ENCODE results near the gene FAM200A.
"Not testable (repeated sequence)": the region's sequence is repeated elsewhere in the genome, so short reads cannot be mapped to it uniquely, and the experiment has no call there.

Gene FAM200A

DNA sequence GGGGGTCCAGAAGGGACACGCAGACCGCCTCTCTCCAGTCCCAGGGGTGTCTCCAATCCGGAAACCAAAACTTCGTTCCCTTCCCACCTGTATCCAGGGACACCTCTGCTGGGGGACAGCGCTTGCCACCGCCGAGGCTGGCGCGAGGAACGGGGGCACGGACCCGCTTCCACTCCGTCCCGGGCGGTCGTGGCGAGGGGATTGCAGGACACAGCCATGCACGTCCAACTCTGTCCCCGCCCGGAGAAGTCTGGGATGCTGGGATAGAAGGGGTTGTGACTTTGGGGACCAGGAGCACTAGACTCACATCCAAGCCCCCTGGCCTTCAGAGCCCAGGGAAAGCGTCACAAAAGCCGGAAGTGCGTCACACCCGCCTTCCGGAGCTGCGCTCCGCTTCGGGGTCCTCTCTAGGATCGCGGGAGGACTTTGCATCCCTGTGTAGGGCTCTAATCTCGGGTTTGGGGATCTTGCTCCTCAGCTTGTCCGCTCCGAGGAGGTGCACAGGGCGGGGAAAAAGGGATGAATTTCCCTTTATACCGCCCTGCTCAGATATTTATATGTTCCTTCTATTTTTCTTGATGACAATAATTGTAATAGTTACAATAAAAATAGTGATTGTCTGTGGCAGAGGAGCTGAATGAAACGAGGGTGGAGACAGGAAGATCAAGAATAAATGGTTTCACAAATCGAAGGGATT is at the start of gene FAM200A:
TSS of gene FAM200A (minus strand) at position 348 of the 697 bp plus-strand sequence. CDS start 3,707 bp downstream, outside the sequence.
- DNase-seq: peak; percentile 88

DNA sequence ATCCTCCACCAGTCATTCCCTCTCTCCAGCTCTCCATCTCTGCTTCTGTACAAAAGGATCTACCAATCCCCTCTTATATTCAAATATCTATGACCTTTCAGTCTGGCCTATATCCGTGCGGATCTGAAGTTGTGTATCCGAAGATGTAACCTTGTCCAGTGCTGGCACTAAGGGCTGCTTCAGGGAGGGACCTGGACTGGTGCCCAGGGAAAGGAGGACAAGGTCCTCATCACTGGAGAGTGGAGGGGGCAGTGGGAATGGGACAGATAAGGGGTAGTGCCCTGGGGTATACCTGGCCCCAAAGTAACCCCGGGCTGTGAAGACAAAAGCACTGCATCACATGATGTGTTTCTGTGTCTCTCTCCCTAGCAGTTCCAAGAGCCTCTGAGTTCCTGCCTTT is 47.9 kb upstream of the FAM200A start:
- DNase-seq: no peak

DNA sequence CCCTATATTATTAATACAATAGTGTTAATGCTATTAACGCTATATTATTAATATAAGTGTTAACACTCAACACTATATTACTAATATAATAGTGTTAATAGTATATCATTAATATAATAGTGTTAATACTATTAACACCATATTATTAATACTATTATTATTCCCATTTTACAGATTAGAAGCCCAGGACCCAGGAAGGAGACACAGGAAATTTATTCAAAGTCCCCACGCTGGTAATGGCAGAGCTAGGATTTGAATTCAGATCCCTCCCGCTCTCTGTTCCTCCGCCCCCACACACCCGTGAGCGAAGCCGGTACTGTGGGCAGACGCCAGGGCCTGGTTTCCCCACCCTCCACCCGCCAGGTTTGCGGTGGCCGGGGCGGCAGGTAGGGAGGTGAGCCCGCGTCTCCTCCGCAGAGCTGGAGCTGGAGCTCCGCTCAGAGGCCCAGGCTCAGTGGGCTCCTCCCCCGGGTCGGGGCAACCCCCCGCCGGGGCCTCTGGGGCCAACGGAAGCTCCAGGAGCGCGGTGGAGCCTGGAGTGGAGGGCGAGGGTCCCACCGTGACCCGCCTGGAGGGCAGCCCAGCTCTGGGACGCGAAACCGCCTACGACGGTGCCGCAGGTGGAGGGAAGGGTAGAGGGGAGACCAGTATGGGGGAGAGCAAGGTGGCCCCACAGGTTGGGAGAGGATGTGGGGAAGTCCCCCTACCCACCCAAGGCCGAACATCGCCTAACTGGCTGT is 46.0 kb upstream of the FAM200A start, which contains the start of gene TMEM225B:
TSS of gene TMEM225B (plus strand) at position 506 of the 740 bp plus-strand sequence. CDS start 6,122 bp downstream, outside the sequence.
- DNase-seq: peak; percentile 48

DNA sequence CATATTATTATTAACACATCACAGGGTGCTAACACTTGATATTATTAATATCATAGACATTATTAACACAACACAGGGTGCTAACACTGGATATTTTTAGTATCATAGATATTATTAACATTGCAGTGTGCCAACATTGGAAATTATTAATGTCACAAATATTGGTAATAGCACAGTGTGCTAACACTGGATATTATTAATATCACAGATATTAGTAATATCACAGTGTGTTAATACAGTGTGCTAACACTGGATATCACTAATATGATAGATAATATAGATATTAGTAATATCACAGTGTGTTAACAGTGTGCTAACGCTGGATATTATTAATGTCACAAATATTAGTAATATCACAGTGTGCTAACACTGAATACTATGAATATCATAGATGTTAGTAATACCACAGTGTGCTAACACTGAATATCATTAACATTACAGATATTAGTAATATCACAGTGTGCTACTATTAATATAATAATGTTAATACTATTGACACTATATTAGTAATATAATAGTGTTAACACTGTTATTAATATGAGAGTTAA is 44.6 kb upstream of the FAM200A start:
- DNase-seq: no peak

DNA sequence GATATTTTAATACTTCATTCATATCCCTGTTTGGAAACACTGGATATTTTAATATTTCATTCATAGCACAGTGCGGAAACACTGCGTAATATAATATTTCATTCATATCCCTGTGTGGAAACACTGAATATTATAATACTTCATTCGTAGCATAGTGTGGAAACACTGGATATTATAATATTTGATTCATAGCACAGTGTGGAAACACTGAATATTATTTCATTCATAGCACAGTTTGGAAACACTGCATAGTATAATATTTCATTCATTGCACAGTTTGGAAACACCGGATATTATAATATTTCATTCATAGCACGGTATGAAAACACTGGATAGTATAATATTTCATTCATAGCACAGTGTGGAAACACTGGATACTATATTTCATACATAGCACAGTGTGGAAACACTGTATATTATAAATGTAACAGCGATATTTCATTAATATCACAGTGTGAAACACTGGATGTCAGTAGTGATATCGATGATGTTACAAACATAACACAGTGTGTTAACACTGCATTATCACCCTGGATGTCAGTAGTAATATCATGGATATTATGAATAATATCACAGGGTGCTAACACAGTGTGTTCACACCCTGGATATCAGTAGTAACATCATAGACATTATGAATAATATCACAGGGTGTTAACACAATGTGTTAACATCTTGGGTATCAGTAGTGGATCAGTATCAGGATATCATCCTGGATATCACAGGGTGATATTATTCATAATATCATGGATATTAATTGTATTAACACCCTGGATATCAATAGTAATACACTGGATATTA is 43.2 kb upstream of the FAM200A start:
- no peak for DNase-seq

DNA sequence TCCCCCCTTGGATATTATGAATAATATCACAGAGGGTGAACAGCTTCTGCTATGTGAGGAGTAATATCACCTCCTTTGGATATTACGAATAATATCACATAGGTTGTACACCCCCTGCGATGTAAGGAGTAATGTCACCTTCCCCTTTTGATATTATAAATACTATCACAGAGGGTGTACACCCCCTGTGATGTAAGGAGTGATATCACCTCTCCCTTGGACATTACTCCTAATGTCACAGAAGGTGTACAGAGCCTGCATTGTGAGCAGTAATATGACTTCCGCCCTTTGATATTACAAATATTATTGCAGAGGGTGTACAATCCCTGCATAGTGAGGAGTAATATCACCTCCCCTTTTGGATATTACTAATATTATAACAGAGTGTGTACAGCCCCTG is 37.0 kb upstream of the FAM200A start:
- DNase-seq: no peak

DNA sequence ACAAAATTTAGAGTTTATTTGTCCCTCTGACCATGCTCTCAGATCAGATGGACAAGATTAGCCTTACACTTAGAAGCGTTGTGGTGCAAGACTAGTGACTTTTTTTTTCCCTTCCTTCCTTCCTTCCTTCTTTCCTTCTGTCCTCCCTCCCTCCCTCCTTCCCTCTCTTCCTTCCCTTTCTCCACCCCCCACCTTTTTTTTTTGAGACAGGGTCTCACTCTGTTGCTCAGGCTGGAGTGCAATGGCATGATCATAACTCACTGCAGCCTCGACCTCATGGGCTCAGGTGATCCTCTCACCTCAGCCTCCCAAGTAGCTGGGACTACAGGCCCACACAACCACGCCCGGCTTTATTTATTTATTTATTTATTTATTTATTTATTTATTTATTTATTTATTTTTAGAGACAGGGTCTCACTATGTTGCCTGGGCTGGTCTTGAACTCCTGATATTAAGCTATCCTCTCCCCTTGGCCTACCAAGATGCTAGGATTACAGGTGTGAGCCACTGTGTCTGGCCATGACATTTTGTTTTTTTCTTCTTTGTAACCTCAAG is 28.9 kb upstream of the FAM200A start:
- DNase-seq: not testable (repeated sequence)

DNA sequence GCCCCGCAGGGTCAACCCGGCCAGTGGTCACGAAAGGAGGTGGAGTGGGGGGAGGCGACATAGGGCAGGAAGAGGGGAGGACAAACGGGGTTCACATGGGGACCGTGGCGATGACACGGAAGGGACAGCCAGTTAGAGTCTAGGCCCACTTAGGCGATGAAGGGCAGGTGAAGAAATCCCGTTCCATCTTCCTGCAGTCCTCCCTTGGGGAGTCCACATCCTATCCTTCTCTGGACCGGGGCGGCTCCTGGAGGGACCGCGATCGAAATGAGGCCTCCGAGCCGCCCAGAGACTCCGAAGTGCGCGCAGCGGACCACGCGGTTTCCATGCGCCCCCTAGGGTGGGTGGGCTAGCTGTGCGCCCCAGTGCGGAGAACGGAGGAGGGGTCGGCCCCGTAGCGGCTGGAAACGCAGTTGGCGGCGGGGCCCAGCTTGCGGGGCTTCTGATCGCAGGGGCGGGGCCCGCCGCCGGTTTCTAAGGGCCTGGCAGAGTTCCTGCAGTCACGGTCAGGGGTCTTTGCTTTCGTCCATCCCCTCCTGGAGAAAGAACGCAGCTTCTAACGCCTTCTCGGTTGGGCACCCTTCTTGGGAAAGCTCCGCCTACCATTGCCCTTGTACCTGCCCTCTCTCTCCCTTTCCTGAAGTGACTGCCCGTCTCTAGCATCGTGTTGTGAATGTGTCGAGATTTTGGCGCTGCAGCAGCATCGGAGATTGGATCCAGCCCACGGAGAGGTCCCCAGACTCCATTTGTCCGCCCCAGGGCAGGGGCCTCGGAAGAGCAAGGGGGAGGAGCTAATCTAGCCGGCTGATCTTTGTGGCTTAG is 28.3 kb upstream of the FAM200A start:
- peak; percentile 67 for DNase-seq

DNA sequence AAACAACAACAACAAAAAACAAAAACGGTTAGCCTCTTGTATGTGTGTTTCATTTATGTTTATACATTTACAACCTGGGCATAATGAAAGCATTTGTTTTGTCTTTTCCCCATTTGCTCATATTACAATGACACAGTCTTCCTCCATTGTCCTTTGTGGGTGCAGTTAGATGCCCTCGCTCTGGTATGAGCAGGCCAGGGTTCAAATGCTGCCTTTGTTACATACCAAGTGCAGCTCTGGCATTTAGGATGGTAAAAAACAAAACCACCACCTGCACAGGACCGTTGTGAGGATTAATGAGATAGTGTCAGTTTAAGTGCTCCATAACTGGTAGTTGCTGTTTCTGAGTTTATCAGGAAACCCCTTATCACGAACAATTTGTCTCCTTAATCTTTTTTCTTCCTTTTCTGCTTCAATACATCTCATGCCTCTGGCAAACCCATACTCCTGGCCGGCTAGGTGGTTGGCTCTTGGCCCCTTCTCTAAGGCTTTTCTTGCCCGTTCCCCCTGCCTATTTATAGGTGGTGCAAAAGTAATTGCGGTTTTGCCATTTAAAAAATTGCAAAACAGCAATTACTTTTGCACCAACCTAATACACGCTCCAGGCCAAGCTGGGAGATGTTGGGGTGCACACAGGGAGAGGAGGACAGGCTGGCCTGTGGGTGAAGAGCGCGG is 27.5 kb upstream of the FAM200A start:
- DNase-seq: no peak

DNA sequence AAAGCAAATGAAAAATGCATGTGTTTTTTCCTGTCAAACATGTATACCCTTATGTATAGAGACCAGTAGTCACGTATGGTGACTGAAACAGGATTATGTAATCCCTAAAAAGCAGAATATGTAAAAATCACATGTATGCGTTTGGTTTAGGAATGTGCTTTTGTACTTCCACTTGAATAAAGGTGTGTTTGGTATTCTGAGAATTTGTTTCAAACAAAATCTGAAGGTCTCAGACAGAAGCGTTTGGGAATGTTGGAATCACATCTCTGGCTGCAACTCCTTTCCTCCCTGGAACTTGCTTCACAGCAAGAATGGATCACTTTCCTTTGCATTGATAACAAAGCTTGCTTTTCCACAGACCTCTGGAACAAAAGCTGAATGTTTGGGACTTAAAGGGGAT is 24.3 kb upstream of the FAM200A start:
- DNase-seq: no peak

DNA sequence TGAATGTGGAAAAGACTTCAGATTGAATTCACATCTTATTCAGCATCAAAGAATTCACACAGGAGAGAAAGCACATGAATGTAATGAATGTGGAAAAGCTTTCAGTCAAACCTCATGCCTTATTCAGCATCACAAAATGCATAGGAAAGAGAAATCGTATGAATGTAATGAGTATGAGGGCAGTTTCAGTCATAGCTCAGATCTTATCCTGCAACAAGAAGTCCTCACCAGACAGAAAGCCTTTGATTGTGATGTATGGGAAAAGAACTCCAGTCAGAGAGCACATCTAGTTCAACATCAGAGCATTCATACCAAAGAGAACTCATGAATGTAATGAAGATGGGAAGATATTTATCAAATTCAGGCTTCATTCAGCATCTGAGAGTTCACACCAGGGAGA is 21.3 kb upstream of the FAM200A start:
- no peak for DNase-seq

DNA sequence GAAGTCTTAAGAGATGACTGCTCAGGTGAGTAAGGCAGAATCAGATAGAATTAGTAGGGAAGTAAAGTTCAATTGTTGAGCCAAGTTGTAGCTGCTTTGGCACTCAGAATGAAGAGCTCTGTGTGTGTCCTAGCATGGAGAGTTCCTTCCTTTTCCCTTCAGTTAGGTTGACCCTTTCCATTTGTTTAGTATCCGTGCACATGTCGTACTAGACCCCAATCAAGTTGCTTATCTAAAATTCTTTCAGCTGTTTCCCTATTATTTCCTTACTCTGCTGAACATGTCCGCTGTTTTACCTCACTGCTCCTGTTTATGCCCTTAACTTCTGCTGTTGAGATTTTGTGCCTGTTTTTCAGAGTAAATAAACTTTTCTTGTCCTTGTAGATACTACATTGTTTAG is 19.9 kb upstream of the FAM200A start:
- DNase-seq: no peak

DNA sequence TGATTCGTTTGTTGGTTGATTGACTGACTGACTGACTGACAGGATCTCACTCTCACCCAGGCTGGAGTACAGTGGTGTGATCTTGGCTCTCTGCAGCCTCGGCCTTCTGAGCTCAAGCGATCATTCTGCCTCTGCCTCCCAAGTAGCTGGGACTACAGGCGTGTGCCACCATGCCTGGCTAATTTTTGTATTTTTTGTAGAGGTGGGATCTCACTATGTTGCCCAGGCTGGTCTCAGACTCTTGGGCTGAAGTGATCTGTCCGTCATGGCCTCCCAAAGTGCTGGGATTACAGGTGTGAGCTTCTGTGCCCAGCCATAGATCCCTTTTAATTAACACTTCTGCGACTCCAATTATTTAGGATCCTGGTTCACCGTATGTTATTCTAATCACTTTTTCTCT is 16.9 kb upstream of the FAM200A start:
- DNase-seq: not testable (repeated sequence)

DNA sequence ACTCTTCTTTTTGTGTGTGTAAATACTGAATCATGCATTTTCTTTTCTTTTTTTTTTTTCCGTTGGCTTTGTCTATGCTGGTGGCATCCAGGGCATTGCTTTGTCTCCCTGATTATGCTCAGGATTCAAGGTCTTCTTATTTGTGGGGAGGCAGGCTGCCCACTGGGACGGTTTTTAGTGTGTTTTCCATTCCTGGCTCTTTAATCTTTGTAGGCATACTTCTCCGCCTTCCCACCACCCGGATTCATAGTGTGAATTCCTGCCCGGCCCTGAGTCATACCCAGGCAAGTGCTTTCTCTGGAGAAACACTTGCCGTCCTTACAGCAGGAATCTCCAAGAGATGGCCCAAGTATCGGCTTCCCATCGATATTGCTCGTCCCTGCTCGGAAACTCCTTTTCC is 11.7 kb upstream of the FAM200A start:
- DNase-seq: no peak

DNA sequence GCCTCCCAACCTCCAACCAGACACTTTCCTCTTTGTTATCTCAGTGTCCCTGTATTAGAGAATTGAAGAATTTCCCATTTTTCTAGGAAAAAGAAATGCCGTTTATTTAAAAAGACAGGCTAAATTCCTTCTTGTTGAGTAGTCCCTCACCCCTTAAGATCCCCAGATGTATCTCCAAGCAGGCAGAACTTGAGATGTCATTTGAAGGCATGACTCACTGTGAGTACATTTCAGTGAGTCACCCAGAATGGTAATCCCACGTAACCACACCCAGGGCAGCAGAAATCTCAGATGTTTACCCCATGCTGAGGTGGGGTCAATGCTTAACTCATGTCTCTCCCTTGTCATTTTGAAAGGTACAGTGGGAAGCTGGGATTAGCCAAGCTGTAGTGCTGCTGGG is 10.9 kb upstream of the FAM200A start:
- peak; percentile 61 for DNase-seq

DNA sequence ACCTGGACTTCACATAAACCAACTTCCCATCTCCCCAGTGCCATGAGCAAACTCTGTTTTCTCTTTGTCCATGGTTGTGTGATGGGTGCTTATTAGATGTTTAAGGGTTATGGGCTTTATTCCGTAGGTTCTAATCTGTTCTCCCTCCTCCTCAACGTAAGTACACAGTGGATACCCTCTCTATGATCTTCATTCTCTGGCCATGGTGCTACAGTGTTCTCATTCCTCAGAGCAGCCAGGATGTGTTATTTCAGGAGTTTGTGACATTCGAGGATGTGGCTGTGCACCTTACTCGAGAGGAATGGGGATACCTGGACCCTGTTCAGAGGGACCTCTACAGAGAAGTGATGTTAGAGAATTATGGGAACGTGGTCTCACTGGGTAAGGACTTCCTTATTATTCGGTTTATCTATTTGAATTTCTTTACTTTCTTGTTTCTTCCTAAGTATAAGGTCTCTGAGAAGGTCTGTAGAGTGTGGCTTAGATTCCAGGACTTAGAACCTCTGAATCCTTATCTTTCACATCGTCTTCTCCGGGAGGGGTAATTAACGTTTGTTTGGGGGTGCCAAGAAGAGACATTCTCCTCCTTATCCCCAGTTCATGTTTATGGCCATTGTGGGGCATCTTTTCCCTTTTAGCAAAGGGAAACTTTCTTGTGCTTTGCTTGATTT is 10.3 kb upstream of the FAM200A start:
- DNase-seq: no peak

DNA sequence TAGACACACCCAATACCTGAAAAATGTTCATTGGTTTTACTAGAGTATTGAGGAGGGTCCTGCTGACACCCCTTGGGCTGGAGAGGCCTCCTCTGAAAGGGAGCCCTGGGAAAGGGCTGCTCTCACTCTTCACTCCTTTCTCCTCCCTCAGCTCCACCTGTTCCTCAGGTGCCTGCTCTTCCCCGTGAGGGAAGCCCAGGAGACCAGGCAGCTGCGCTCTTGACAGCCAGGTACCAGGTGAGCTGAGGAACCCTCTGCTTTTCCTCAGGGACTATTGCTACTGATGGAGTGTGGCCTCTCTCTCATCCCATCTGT is 9.8 kb upstream of the FAM200A start:
- no peak for DNase-seq

DNA sequence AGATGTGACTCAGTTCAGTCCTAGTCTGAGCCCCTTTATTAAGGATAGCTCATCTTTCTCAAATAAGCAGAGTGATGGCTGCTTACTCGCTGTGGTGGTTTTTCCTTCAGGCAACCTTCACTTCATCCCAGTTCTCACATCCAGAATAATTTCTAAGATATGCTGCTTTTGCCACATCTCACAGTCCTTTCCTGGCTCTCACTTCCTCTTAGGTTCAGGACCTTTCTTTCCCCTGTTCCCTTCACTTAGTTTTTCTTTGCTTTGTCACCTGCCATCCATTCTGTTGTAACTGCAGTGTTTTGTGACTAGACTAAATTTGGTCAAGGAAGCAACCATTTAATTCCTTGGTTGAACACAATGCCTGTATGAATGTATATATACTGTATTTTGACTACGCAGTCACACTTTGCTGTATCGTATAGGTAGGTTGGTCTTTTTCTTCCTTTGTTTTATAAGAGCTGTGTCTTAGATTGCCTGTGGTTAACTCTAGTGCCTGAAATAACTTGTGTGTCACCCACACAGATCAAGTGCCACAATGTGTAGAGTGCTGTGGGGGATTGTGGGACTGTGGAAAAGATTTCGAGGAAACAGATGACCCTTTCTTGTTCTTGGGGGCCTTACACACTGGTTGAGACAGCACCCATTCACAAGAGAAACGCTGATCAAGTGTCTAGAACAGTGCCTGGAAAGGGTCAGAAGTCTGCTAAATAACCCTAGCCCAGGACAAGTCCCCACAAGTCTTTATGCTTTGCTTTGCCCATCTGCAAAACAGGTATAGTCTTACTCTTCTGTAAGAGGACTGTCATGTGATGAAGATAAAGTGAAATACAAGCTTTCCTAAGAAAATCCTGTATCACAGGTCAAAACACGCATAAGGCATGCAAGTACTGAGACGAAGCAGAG is 9.2 kb upstream of the FAM200A start:
- DNase-seq: no peak

DNA sequence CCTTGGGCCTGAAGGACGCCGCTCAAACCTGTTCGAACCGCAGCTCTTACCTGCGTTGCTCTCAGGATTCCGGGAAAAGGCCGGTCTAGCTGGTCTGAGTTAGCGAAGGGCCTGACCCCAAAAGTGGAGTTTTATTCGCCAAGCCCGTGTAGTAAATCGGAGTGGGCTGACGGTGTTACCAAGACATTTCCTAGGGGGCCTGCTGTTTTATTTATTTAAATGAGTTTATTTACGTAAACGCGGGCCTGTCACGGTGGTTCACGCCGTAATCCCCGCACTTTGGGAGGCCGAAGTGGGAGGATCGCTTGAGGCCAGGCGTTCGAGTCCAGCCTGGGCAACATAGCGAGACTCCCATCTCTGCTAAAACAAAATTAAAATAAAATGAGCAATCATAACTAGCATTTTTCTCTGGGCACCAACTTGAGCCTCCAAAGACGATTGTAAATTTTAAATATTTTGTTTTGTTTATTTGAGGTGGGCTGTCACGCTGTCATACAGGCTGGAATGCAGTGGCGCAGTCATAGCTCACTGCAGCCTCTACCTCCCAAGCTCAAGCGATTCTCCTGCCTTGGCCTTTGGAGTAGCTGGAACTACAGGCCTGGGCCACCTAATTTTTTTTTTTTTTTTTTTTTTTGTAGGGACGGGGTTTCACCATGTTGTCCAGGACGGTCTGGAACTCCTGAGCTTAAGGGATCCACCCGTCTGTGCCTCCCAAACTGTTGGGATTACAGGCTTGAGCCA is 7.4 kb upstream of the FAM200A start:
- DNase-seq: peak; percentile 15

Data from stimulated activated CD4-positive, alpha-beta T cell treated with anti-CD3 and anti-CD28 coated beads, Interleukin-15, amount 100 ng/mL, for 24 hours (primary cell).